Measurements from ENCODE around the gene TFF2.

Gene TFF2

GRCh38 chr21:42384156-42384945 lies 33.6 kb upstream of the TFF2 start:
- no peak for DNase-seq (ENCODE audit: low read depth in 3 of 3, low spot score in 1 of 3)

- DNase-seq (ENCODE audit: low read depth in 3 of 3, low spot score in 1 of 3): no peak
Observed at GRCh38 chr21:42383331-42383730, 32.5 kb upstream of the TFF2 start.

- DNase-seq (ENCODE audit: low read depth in 3 of 3, low spot score in 1 of 3): no peak
Observed at GRCh38 chr21:42382915-42383314, 32.1 kb upstream of the TFF2 start.

- no peak for DNase-seq (ENCODE audit: low read depth in 3 of 3, low spot score in 1 of 3)
Observed at GRCh38 chr21:42381347-42381984, 30.7 kb upstream of the TFF2 start.

- no peak for DNase-seq (ENCODE audit: low read depth in 3 of 3, low spot score in 1 of 3)
Observed at GRCh38 chr21:42379426-42380215, 28.8 kb upstream of the TFF2 start.

DNA sequence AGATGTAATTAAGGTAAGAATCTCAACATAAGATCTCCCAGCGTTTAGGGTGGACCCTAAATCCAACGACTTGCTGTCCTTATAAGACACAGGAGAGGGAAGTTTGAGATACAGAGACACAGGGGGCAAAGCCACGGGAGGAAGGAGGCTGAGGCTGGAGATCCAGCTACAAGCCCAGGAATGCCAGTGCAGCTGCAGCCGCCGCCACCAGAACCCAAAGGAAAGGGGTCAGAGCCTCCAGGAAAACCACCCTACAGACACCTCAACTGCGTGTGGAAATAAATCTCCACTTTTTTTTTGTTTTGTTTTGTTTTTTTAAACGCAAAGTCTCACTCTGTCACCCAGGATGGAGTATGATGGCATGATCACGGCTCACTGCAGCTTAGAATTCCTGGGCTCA lies 27.6 kb upstream of the TFF2 start:
- DNase-seq (ENCODE audit: low read depth in 3 of 3, low spot score in 1 of 3): no peak

- DNase-seq (ENCODE audit: low read depth in 3 of 3, low spot score in 1 of 3): no peak
Observed at GRCh38 chr21:42377951-42378340, 27.2 kb upstream of the TFF2 start.

DNA sequence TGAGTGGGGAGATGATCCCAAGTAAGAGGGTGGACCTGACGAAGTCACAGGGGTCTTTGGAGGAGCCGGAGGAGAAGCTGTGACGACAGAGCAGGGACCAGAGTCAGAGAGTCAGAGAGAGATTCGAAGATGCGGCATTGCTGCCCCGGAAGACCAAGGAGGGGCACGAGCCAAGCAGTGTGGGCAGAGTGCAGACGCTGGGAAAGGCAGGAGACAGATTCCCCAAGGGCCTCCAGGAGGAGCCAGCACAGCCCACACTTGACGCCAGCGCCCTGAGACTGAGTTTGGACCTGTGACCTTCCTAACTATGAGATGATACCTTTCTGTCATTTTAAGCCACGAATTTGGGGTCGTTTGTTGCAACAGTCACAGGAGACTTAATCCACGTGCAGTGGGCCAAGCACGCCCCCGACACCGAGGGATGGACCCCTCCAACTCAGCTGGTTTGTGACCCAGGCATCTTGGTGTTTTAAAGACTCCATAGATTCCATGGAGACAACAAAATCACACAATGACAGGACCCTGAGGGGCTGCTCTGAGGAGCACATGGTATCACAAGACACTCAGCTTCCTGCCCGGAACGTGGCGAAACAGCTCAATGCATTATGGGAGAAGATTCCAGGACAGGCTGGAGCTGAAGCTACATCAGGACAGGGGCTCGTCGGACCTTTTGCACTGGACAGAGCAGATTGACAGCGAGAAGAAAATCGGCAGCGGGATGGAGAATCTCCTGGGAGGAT lies 26.6 kb upstream of the TFF2 start:
- DNase-seq (ENCODE audit: low read depth in 3 of 3, low spot score in 1 of 3): no peak

GRCh38 chr21:42376338-42376982 lies 25.7 kb upstream of the TFF2 start:
- no peak for DNase-seq (ENCODE audit: low read depth in 3 of 3, low spot score in 1 of 3)

DNA sequence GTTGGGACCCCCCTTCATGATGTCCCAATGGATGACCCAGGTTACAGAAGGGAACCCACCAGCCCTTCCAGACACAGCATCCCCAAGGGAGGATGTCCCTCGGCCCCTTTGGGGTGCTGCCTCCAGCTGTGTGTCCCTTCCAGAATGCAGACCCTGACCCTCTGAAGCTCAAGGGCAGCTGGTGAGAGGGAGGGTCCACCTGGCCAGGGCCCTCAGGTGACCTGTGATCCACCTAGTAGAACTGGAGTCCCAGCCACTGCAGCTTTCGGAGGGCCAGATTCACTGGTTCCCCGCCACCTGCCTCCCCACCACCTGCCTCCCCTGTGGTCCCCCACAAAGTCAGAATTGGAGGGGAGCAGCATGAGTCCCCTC lies 25.2 kb upstream of the TFF2 start:
- DNase-seq (ENCODE audit: low read depth in 3 of 3, low spot score in 1 of 3): no peak

DNA sequence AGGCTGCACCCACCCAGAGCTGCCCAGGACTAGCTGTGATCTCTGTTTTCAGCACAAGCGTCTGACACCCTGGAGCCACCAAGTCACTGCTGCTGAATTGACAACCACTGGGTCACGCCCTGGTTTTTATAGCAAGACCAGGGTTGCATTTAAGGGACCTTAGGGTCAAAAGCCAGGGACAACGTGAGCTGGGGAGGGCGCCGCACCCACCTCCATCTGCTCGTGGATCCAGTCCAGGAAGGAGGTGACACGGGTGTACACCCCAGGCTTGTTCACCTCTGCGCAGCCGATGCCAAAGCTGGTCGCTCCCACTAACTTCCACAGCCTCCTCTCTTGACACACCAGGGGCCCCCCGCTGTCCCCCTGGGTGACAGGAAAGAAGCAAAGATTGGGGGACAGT lies 24.7 kb upstream of the TFF2 start:
- no peak for DNase-seq (ENCODE audit: low read depth in 3 of 3, low spot score in 1 of 3)

GRCh38 chr21:42374864-42375499 lies 24.2 kb upstream of the TFF2 start:
- DNase-seq (ENCODE audit: low read depth in 3 of 3, low spot score in 1 of 3): no peak

GRCh38 chr21:42374457-42374856 lies 23.7 kb upstream of the TFF2 start:
- DNase-seq (ENCODE audit: low read depth in 3 of 3, low spot score in 1 of 3): no peak

DNA sequence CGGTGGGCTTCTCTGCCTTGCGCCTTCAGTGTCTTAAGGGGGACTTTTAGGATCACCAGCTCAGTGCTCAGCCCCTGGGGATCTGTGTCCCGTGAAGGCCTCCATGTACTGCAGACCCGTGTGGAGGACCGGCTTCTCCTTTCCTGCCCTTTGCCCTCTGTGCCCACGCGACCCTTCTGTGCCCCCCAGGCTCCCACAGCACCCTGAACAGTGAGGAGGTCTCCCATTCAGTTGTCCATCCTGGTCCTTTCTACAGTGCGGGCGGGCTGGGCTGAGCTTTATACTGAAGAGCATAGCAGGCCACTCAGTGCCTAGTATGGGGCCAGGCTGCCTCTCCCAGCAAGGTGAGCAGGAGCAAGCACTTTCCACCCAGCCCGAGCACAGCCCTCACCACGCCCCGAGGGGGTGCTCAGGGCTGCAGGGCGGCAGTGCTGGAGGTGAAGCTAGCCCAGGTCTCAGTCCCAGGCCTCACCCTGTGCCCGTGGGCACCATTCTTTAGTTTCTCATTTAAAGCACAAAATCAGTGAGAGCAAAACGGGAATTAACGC lies 23.2 kb upstream of the TFF2 start:
- DNase-seq (ENCODE audit: low read depth in 3 of 3, low spot score in 1 of 3): no peak

- no peak for DNase-seq (ENCODE audit: low read depth in 3 of 3, low spot score in 1 of 3)
Observed at GRCh38 chr21:42373196-42373907, 22.6 kb upstream of the TFF2 start.

GRCh38 chr21:42370894-42371654 lies 20.3 kb upstream of the TFF2 start:
- DNase-seq (ENCODE audit: low read depth in 3 of 3, low spot score in 1 of 3): no peak

DNA sequence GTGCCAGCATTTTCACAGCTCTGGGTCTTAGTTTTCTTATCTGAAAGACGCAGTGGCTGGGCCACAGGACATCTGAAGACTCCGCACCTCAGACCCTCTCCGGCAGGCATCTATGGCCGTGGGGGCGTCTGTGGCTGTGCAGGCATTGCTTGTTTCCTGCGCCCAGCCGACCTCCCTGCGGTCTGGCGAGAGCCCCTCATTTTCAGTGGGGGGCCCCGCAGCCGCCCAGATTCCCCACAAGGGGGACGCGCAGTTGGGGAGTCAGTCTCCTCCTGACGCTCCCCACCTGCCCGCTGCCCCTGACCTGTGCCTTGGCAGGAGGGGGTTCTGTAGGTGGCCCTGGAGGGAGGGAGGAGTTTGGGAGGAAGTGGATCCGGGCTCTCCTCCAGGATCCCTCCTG lies 19.0 kb upstream of the TFF2 start:
- DNase-seq (ENCODE audit: low read depth in 3 of 3, low spot score in 1 of 3): no peak

DNA sequence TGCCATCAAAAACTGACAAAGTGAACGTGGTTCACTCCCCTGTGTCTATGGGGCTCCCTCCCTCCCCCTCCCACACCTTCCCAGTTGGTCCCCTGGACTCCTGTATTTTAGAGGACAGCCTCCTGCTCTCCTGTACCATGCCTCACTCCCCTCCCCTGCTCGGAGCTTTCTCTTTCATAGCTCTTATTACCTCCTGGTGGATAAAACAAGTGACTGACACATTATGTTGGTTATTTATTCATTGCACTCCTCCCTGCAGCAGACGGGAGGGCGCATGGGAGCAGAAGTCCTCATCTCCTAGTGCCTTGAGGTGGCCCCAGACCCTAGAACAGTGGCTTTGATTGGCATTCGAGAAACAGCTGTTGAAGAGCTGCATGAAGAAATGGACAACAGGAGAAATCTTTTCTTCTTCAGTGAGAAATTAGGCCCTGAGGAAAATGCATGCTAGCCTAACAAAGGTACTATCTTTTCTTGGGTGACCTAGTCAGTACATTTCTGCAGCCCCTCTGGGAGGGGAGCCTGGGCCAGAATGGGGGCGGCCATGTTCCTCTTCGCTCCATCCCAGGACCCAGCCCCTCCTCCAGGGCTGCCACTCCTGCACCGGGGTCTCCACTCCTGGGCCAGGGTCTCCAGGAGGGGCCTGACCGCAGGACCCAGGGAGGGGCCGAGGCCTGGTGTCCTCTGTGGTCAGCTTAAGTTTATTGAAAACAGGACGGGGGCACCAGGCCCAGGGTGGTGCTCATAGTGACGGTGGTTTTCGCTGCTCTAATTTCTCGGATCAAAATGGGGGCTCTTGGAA lies 16.8 kb upstream of the TFF2 start:
- DNase-seq (ENCODE audit: low read depth in 3 of 3, low spot score in 1 of 3): no peak
